Measurements from ENCODE around the gene PPP1R18. TPM values are rescaled to one million over a fixed set of nuclear protein-coding genes. Genes with fewer than 3 reads are reported as not detected.
A peak's percentile ranks its signal among the peaks of the same experiment; 100 is the strongest.
"Not testable (repeated sequence)": the region's sequence is repeated elsewhere in the genome, so short reads cannot be mapped to it uniquely, and the experiment has no call there.

The PPP1R18 gene
- total and polyA plus RNA-seq, 9 of the 15 experiments (the other 6 are each of a cell fraction or from before 2014, with no cell fraction given): 12.0 to 99.2 (median 42.6) TPM

GRCh38 chr6:30722025-30722279, 35.5 kb upstream of the PPP1R18 start:
- intact Hi-C loops (cut with micrococcal nuclease) (loop anchor here (1.0 kb wide), 1 partner anchor 43 kb away; no protein-coding TSS in a partner anchor), in situ Hi-C loops (cut with MboI) (loop anchor here (5.0 to 10.0 kb wide), 2 partner anchors 47 to 240 kb away; partner anchors contain the start of gene DHX16)
- Histone ChIP-seq H3K36me3 (ENCODE audit: control insufficient read depth, insufficient read depth, low read length) (peaks cover 52% of the 10 kb centered on the region), H3K4me3 (peak overlapping the region; percentile 89), H4K20me1 (replicated peaks; ENCODE audit: control insufficient read depth, insufficient read depth, low read length) (peaks cover 44% of the 10 kb centered on the region), H3K9ac (ENCODE audit: insufficient read depth in 1 of 2, low read depth in 2 of 2, low read length in 2 of 2) (peak overlapping the region; percentile 96), H3K79me2 (ENCODE audit: control insufficient read depth, insufficient read depth, low read length) (peaks cover 82% of the 10 kb centered on the region), H3K4me1 (replicated peaks in 1 of 2; ENCODE audit: control insufficient read depth in 2 of 2, insufficient read depth in 2 of 2, low read length in 2 of 2) (peaks cover 19 to 21% of the 10 kb centered on the region in 2 experiments), H3K27ac (ENCODE audit: extremely low read depth, low read depth, low read length) (peak overlapping the region; percentile 91), H3K4me2 (ENCODE audit: insufficient read depth, low read length) (peak overlapping the region; percentile 98)
- H3K9me3 ChIP-seq (replicated peaks; ENCODE audit: control insufficient read depth, insufficient read depth, low read depth, low read length); BruUV-seq (replicated peaks); ATAC-seq; FAIRE-seq; H3K9me1 ChIP-seq (ENCODE audit: control insufficient read depth, insufficient read depth, low read length); H3K27me3 ChIP-seq (ENCODE audit: control insufficient read depth in 2 of 2, insufficient read depth in 2 of 2, low read length in 2 of 2); H2AFZ ChIP-seq (ENCODE audit: low read depth, low read length); DNase-seq (ENCODE audit: extremely low read depth in 1 of 4, low spot score in 3 of 4); TF ChIP-seq NR2C2 (CRISPR knock-in tag; IDR thresholded peaks at IDR 0.05); JUN (IDR thresholded peaks at IDR 0.05; ENCODE audit: borderline replicate concordance, low read depth, low read length): not testable (repeated sequence)
- ChIA-PET POLR2A (interaction anchor here (0.6 to 27.1 kb wide), 17 partner anchors 7 to 387 kb away, joined by 3 to 524 read pairs (median 4); partner anchors contain the start of genes GTF2H4 and NRM), CTCF (ENCODE audit: low intra/inter-chr PET ratio) (interaction anchor here (0.8 to 5.0 kb wide), 7 partner anchors 9 to 238 kb away, joined by 3 to 92 read pairs (median 9); partner anchors contain the start of gene DHX16)
- TF ChIP-seq HIVEP1 (CRISPR knock-in tag; IDR thresholded peaks at IDR 0.05) (0 out of 2 replicates have a peak, but pooled peaks have one; percentile 1), RHOXF2B (CRISPR knock-in tag; conservative IDR thresholded peaks at IDR 0.05) (0 out of 2 replicates have a peak, but pooled peaks have one; percentile 20), TFE3 (CRISPR knock-in tag; IDR thresholded peaks at IDR 0.05) (peak; percentile 42), POLR2A (conservative IDR thresholded peaks at IDR 0.05) (peak; percentile 36; the same call in 1 of the 2 replicates), ZNF584 (CRISPR knock-in tag; IDR thresholded peaks at IDR 0.05; ENCODE audit: low read depth) (0 out of 2 replicates have a peak, but pooled peaks have one; percentile 43), NR2C2 (tag; IDR thresholded peaks at IDR 0.05) (0 out of 2 replicates have a peak, but pooled peaks have one; percentile 1), JUN (CRISPR knock-in tag; IDR thresholded peaks at IDR 0.05; ENCODE audit: borderline replicate concordance) (0 out of 2 replicates have a peak, but pooled peaks have one; percentile 26), EGR1 (conservative IDR thresholded peaks at IDR 0.05) (peak; percentile 46), SUPT5H (IDR thresholded peaks at IDR 0.05) (0 out of 2 replicates have a peak, but pooled peaks have one; percentile 41)
- WGBS (ENCODE audit: insufficient coverage, low coverage, missing lambda C conversion rate): under 1% methylated on average over 10 of the region's 10 CpGs
